H9 (cell line): ENCODE data around the gene SMS. TPM values are rescaled to one million over a fixed set of nuclear protein-coding genes. Genes with fewer than 3 reads are reported as not detected.

ENCODE experiments used
- DNase-seq: peaks from one replicate; pipeline ENCODE4 v3.0.0-alpha.2; 2017
- H2AFZ ChIP-seq: one replicate; pipeline ENCODE4 v1.6.1; 2013; ENCODE audit warnings: mild to moderate bottlenecking, low read length, control low read depth, moderate library complexity
- H2AK5ac ChIP-seq: 2 replicates; pipeline ENCODE4 v1.6.1; 2013; ENCODE audit warnings: low read length, control low read depth, mixed read lengths; ENCODE audit not compliant: insufficient read length
- H2BK120ac ChIP-seq: one replicate; pipeline ENCODE4 v1.6.1; 2013; ENCODE audit warnings: low read depth, mild to moderate bottlenecking, low read length, control low read depth, inconsistent platforms; ENCODE audit not compliant: poor library complexity, severe bottlenecking
- H2BK12ac ChIP-seq: 2 replicates; pipeline ENCODE4 v1.6.1; 2013; ENCODE audit warnings: low read length, control low read depth, mixed read lengths, low read depth; ENCODE audit not compliant: insufficient read length
- H2BK15ac ChIP-seq: 2 replicates; pipeline ENCODE4 v1.6.1; 2013; ENCODE audit warnings: low read depth, low read length, control low read depth
- H2BK20ac ChIP-seq: one replicate; pipeline ENCODE4 v1.6.1; 2013; ENCODE audit warnings: low read depth, mild to moderate bottlenecking, low read length, control low read depth, inconsistent platforms; ENCODE audit not compliant: poor library complexity, severe bottlenecking
- H2BK5ac ChIP-seq: 2 replicates; pipeline ENCODE4 v1.6.1; 2013; ENCODE audit warnings: low read length, control low read depth, mixed read lengths; ENCODE audit not compliant: insufficient read length
- H3K14ac ChIP-seq: 2 replicates; pipeline ENCODE4 v1.6.1; 2013; ENCODE audit warnings: low read length, control low read depth; ENCODE audit not compliant: insufficient read depth
- H3K18ac ChIP-seq: 2 replicates; pipeline ENCODE4 v1.6.1; 2013; ENCODE audit warnings: low read depth, mild to moderate bottlenecking, mixed read lengths, low read length, control low read depth; ENCODE audit not compliant: insufficient read length
- H3K23ac ChIP-seq: 2 replicates; pipeline ENCODE4 v1.6.1; 2013; ENCODE audit warnings: low read length, control low read depth, mixed read lengths, low read depth; ENCODE audit not compliant: insufficient read length
- H3K23me2 ChIP-seq: 2 replicates; pipeline ENCODE4 v1.6.1; 2013; ENCODE audit warnings: low read depth, mild to moderate bottlenecking, mixed read lengths, low read length, control low read depth; ENCODE audit not compliant: insufficient read length, poor library complexity, severe bottlenecking
- H3K27ac ChIP-seq: 2 replicates; pipeline ENCODE4 v1.5.1; 2013; ENCODE audit warnings: low read length, control low read depth, mixed read lengths, low read depth; ENCODE audit not compliant: insufficient read length
- H3K27me3 ChIP-seq: 2 replicates; pipeline ENCODE4 v1.6.1; 2013; ENCODE audit warnings: low read length, control low read depth, inconsistent platforms; ENCODE audit not compliant: insufficient read depth
- H3K4ac ChIP-seq: 2 replicates; pipeline ENCODE4 v1.6.1; 2013; ENCODE audit warnings: low read depth, mild to moderate bottlenecking, control low read depth, inconsistent platforms, low read length, moderate library complexity
- H3K4me1 ChIP-seq: 2 replicates; pipeline ENCODE4 v1.6.1; 2013; ENCODE audit warnings: low read length, control low read depth, inconsistent platforms; ENCODE audit not compliant: insufficient read depth
- H3K4me2 ChIP-seq: 2 replicates; pipeline ENCODE4 v1.6.1; 2013; ENCODE audit warnings: low read length, control low read depth, mixed read lengths; ENCODE audit not compliant: insufficient read length, insufficient read depth
- H3K56ac ChIP-seq: 2 replicates; pipeline ENCODE4 v1.6.1; 2013; ENCODE audit warnings: low read depth, mild to moderate bottlenecking, mixed read lengths, low read length, control low read depth; ENCODE audit not compliant: insufficient read length
- H3K79me1 ChIP-seq: 2 replicates; pipeline ENCODE4 v1.6.1; 2013; ENCODE audit warnings: low read depth, mild to moderate bottlenecking, moderate library complexity, low read length, control low read depth, inconsistent platforms; ENCODE audit not compliant: insufficient read depth, poor library complexity, severe bottlenecking
- H3K79me2 ChIP-seq: 2 replicates; pipeline ENCODE4 v1.6.1; 2013; ENCODE audit warnings: low read length, control low read depth, inconsistent platforms; ENCODE audit not compliant: insufficient read depth
- H3K9ac ChIP-seq: 2 replicates; pipeline ENCODE4 v1.6.1; 2013; ENCODE audit warnings: low read length, control low read depth, mixed read lengths; ENCODE audit not compliant: insufficient read length; ENCODE audit errors: extremely low read depth
- H3K9me3 ChIP-seq: one replicate; pipeline ENCODE4 v1.6.1; 2013; ENCODE audit warnings: low read depth, low read length, inconsistent platforms; ENCODE audit not compliant: control insufficient read depth
- H3T11ph ChIP-seq: one replicate; pipeline ENCODE4 v1.6.1; 2013; ENCODE audit warnings: mild to moderate bottlenecking, low read length, control low read depth, inconsistent platforms
- H4K20me1 ChIP-seq: one replicate; pipeline ENCODE4 v1.6.1; 2013; ENCODE audit not compliant: control insufficient read depth, insufficient read length, insufficient read depth
- H4K5ac ChIP-seq: 2 replicates; pipeline ENCODE4 v1.6.1; 2013; ENCODE audit warnings: low read depth, mild to moderate bottlenecking, mixed read lengths, low read length, control low read depth; ENCODE audit not compliant: insufficient read length
- H4K8ac ChIP-seq: replicated peaks from 2 replicates; pipeline ENCODE4 v1.6.1; 2013; ENCODE audit warnings: low read length, control low read depth, mixed read lengths, low read depth; ENCODE audit not compliant: insufficient read length
- H4K91ac ChIP-seq: 2 replicates; pipeline ENCODE4 v1.6.1; 2013; ENCODE audit warnings: low read depth, mild to moderate bottlenecking, moderate library complexity, mixed read lengths, low read length, control low read depth; ENCODE audit not compliant: insufficient read length
- H3K27ac Mint-ChIP-seq, 3 experiments: 2 replicates in 2 of 3; 3 replicates in 1 of 3; pipeline ENCODE4 v1.8.0; 2020 to 2021; ENCODE audit warnings: mixed read lengths in 3 of 3, mild to moderate bottlenecking in 1 of 3, moderate library complexity in 1 of 3
- H3K27me3 Mint-ChIP-seq: 2 replicates; pipeline ENCODE4 v1.8.0; 2021; ENCODE audit warnings: low read depth, mild to moderate bottlenecking, moderate library complexity, mixed read lengths
- H3K36me3 Mint-ChIP-seq, 3 experiments: 2 replicates in 2 of 3; 3 replicates in 1 of 3; pipeline ENCODE4 v1.8.0; 2020 to 2021; ENCODE audit warnings: low read depth in 3 of 3, mixed read lengths in 3 of 3; ENCODE audit not compliant: insufficient read depth in 1 of 3
- H3K4me1 Mint-ChIP-seq, 2 experiments: 2 replicates each; pipeline ENCODE4 v1.8.0; 2020; ENCODE audit warnings: mixed read lengths in 2 of 2
- H3K4me3 Mint-ChIP-seq, 2 experiments: 2 replicates in 1 of 2; 3 replicates in 1 of 2; pipeline ENCODE4 v1.8.0; 2020 to 2021; ENCODE audit warnings: mild to moderate bottlenecking in 2 of 2, mixed read lengths in 2 of 2, moderate library complexity in 1 of 2
- H3K9me3 Mint-ChIP-seq, 2 experiments: 2 replicates in 1 of 2; 3 replicates in 1 of 2; pipeline ENCODE4 v1.8.0; 2020; ENCODE audit warnings: mild to moderate bottlenecking in 2 of 2, mixed read lengths in 2 of 2, moderate library complexity in 1 of 2
- CTCF ChIP-seq: fragments of 200-600 bp; sonication (generic); conservative IDR thresholded peaks from 3 replicates; pipeline ENCODE4 v1.8.0; 2021; ENCODE audit warnings: antibody characterized with exemption, mild to moderate bottlenecking
- WGBS: extraction: QIAGEN DNeasy Blood & Tissue Kit; methylation state at CpG from one replicate; pipeline ENCODE4 v1.1.7; 2013; ENCODE audit warnings: missing lambda C conversion rate, low lambda C conversion rate, mixed read lengths; ENCODE audit not compliant: insufficient read length; ENCODE audit errors: extremely low coverage; 5-methylcytosine and 5-hydroxymethylcytosine counted together
- total RNA-seq: library from RNA; stranded (reverse); gene quantifications from 2 replicates; pipeline ENCODE4 v1.2.1, GENCODE V29; 2021

SMS gene
- total RNA-seq, 1 experiment from 2014 or later, result 415 TPM

- no peak overlapping the region for H4K5ac ChIP-seq
- no peak overlapping the region for H4K8ac ChIP-seq
- Mint-ChIP-seq H3K27me3 (no peaks in the 10 kb centered on the region), H3K27ac (no peak overlapping the region), H3K36me3 (no peaks in the 10 kb centered on the region), H3K4me1 (peaks cover 6 to 20% of the 10 kb centered on the region in 2 experiments), H3K9me3 (peaks cover 0 to 30% of the 10 kb centered on the region in 2 experiments; a peak in 3 of 5 replicates), H3K4me3 (no peak overlapping the region)
- TF ChIP-seq CTCF, result no peak
- H3K9me3 ChIP-seq, result no peaks in the 10 kb centered on the region
- H3K79me2 ChIP-seq, result no peaks in the 10 kb centered on the region
- H4K20me1 ChIP-seq, result no peaks in the 10 kb centered on the region
- WGBS, result no CpG with 5 or more reads among the region's 3 CpGs
- H3T11ph ChIP-seq, result no peak overlapping the region
- H2BK20ac ChIP-seq, result no peak overlapping the region
- H3K14ac ChIP-seq, result no peak overlapping the region
- no peak overlapping the region for H3K23ac ChIP-seq
- no peak overlapping the region for H3K4me2 ChIP-seq
- H2BK5ac ChIP-seq, result no peak overlapping the region
- no peak overlapping the region for H3K27ac ChIP-seq
- H2BK120ac ChIP-seq, result no peak overlapping the region
- H4K91ac ChIP-seq, result no peak overlapping the region
- no peak overlapping the region for H2BK15ac ChIP-seq
- peaks cover 2% of the 10 kb centered on the region; the same call in 1 of the 2 replicates for H3K4me1 ChIP-seq
- no peak overlapping the region for H3K18ac ChIP-seq
- no peak overlapping the region for H2AFZ ChIP-seq
- H3K23me2 ChIP-seq, result no peaks in the 10 kb centered on the region
- no peak overlapping the region for H3K56ac ChIP-seq
- H3K9ac ChIP-seq, result no peak overlapping the region
- H2AK5ac ChIP-seq, result no peak overlapping the region
- no peaks in the 10 kb centered on the region for H3K27me3 ChIP-seq
- no peak for DNase-seq
- no peaks in the 10 kb centered on the region for H3K79me1 ChIP-seq
- H2BK12ac ChIP-seq, result no peak overlapping the region
- no peak overlapping the region for H3K4ac ChIP-seq
Measured at GRCh38 chrX:21934414-21934813, 6.1 kb upstream of the SMS start.
